Measurements from ENCODE around the gene HDAC8. TPM values are rescaled to one million over a fixed set of nuclear protein-coding genes. Genes with fewer than 3 reads are reported as not detected.

HDAC8 gene
- polyA plus RNA-seq, 2 of the 4 experiments (the other 2 are of a cell fraction), result 28.7 to 38.3 TPM

- H3K9me3 ChIP-seq, result no peaks in the 10 kb centered on the region
- ChIA-PET CTCF (no interaction called here), POLR2A (no interaction called here)
- WGBS (ENCODE audit: missing lambda C conversion rate), result 73% methylated on average over 2 of the region's 2 CpGs
- no peak overlapping the region for H3K4me2 ChIP-seq
- DNase-seq (ENCODE audit: low read depth in 1 of 2, low spot score in 1 of 2) (peak in 1 of 2 experiments; percentile 3), FAIRE-seq (no peak), ATAC-seq (no peak)
- no peak for TF ChIP-seq REST (IDR thresholded peaks at IDR 0.05)
- TF ChIP-seq MYC (IDR thresholded peaks at IDR 0.05; ENCODE audit: borderline replicate concordance, low read length), result no peak
- TF ChIP-seq RARB (CRISPR knock-in tag; IDR thresholded peaks at IDR 0.05), result no peak
- TF ChIP-seq TFCP2L1 (CRISPR knock-in tag; IDR thresholded peaks at IDR 0.05), result no peak
- no peak for TF ChIP-seq HES2 (IDR thresholded peaks at IDR 0.05)
- TF ChIP-seq POLR2AphosphoS2 (conservative IDR thresholded peaks at IDR 0.05; ENCODE audit: low read length), result no peak
- TF ChIP-seq USF2 (IDR thresholded peaks at IDR 0.05), result no peak
- TF ChIP-seq SMC3 (IDR thresholded peaks at IDR 0.05), result no peak
- TF ChIP-seq NFE2L2 (conservative IDR thresholded peaks at IDR 0.05; ENCODE audit: low read length), result no peak
- TF ChIP-seq GATA3 (IDR thresholded peaks at IDR 0.05; ENCODE audit: borderline replicate concordance), result no peak
- no peak for TF ChIP-seq POLR2A (IDR thresholded peaks at IDR 0.05; ENCODE audit: low read length)
- TF ChIP-seq JUNB (IDR thresholded peaks at IDR 0.05), result no peak
- TF ChIP-seq HDAC2 (IDR thresholded peaks at IDR 0.05), result no peak
- no peak for TF ChIP-seq ZC3H11A (IDR thresholded peaks at IDR 0.05)
- H3K4me1 ChIP-seq, result no peaks in the 10 kb centered on the region
- no peak overlapping the region for H3K4me3 ChIP-seq
- H3K27ac ChIP-seq, result no peak overlapping the region
Observed at GRCh38 chrX:72381439-72382201, 191.0 kb downstream of the HDAC8 start.

GRCh38 chrX:72376124-72376523 lies 196.5 kb downstream of the HDAC8 start:
- TF ChIP-seq CEBPB (IDR thresholded peaks at IDR 0.05), result no peak
- peak; percentile 33 for TF ChIP-seq MAFK (IDR thresholded peaks at IDR 0.05; ENCODE audit: partially characterized antibody)
- ATAC-seq (no peak), DNase-seq (ENCODE audit: low read depth in 1 of 2, low spot score in 1 of 2) (no peak), FAIRE-seq (no peak)
- CTCF ChIA-PET, result no interaction called here
- Histone ChIP-seq H3K4me1 (no peaks in the 10 kb centered on the region), H3K9me3 (no peaks in the 10 kb centered on the region), H3K4me3 (no peak overlapping the region), H3K4me2 (no peak overlapping the region), H3K27ac (no peak overlapping the region)
- WGBS (ENCODE audit: missing lambda C conversion rate), result over 99% methylated on average over 9 of the region's 9 CpGs
- POLR2A ChIA-PET, result no interaction called here

GRCh38 chrX:72373136-72373535 lies 199.5 kb downstream of the HDAC8 start:
- CTCF ChIA-PET, result no interaction called here
- Histone ChIP-seq H3K4me2 (no peak overlapping the region), H3K4me1 (no peaks in the 10 kb centered on the region), H3K27ac (no peak overlapping the region), H3K9me3 (no peaks in the 10 kb centered on the region), H3K4me3 (no peak overlapping the region)
- POLR2A ChIA-PET, result no interaction called here
- DNase-seq (ENCODE audit: low read depth in 1 of 2, low spot score in 1 of 2) (no peak), ATAC-seq (no peak), FAIRE-seq (no peak)
- TF ChIP-seq SMC3 (IDR thresholded peaks at IDR 0.05) (no peak), HOXB13 (CRISPR knock-in tag; IDR thresholded peaks at IDR 0.05; ENCODE audit: low read depth) (no peak), ELK1 (IDR thresholded peaks at IDR 0.05; ENCODE audit: low read depth, low read length) (no peak), JUN (IDR thresholded peaks at IDR 0.05) (no peak), JUNB (IDR thresholded peaks at IDR 0.05) (no peak), EHMT2 (IDR thresholded peaks at IDR 0.05; ENCODE audit: low read depth) (no peak), CBX8 (IDR thresholded peaks at IDR 0.05) (no peak), PHF8 (IDR thresholded peaks at IDR 0.05; ENCODE audit: borderline replicate concordance, low read depth) (no peak), HOXB5 (CRISPR knock-in tag; IDR thresholded peaks at IDR 0.05) (no peak), NR3C1 (IDR thresholded peaks at IDR 0.05) (no peak), ZC3H11A (IDR thresholded peaks at IDR 0.05) (no peak), RCOR1 (IDR thresholded peaks at IDR 0.05; ENCODE audit: low read depth, low read length) (no peak), RAD21 (conservative IDR thresholded peaks at IDR 0.05 in 1 of 2, IDR thresholded peaks at IDR 0.05 in 1 of 2) (no peak)
- WGBS (ENCODE audit: missing lambda C conversion rate), result 88% methylated on average over 1 of the region's 1 CpG

Data from A549 (cell line).